DMS53 treated with DMSO at 0.1 percent for 48 hours (cell line): ENCODE results near the gene ENG.

Experiments used
- DNase-seq: peaks from one replicate; lab custom pipeline; 2025; ENCODE audit not compliant: unreplicated experiment; lab: John Stamatoyannopoulos, UW

Gene ENG

GRCh38 chr9:127778280-127779135, 76.0 kb downstream of the ENG start, which contains the start of gene SH2D3C:
SH2D3C (minus strand) TSS chr9:127778666; CDS start chr9:127778627, 39 bp downstream.
- DNase-seq: no peak

GRCh38 chr9:127777368-127777980, 77.0 kb downstream of the ENG start:
- DNase-seq: no peak

DNA sequence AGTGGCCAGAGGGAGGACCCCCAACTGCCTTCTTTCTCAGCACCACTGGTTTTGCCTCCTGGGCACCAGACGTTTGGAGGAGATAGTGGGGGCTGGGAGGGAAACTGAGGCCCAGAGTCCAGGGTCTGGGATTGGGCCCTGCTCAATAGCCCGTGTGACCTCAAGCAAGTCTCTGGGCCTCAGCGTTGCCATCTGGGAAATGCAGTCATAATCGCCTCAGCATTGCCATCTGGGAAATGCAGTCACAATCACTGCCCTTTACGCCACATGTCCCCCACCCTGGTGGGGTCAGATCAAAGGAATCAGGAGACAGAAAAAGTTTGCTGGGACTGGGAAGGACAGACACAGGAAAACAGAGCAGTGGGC, 77.6 kb downstream of the ENG start:
- DNase-seq: no peak

DNA sequence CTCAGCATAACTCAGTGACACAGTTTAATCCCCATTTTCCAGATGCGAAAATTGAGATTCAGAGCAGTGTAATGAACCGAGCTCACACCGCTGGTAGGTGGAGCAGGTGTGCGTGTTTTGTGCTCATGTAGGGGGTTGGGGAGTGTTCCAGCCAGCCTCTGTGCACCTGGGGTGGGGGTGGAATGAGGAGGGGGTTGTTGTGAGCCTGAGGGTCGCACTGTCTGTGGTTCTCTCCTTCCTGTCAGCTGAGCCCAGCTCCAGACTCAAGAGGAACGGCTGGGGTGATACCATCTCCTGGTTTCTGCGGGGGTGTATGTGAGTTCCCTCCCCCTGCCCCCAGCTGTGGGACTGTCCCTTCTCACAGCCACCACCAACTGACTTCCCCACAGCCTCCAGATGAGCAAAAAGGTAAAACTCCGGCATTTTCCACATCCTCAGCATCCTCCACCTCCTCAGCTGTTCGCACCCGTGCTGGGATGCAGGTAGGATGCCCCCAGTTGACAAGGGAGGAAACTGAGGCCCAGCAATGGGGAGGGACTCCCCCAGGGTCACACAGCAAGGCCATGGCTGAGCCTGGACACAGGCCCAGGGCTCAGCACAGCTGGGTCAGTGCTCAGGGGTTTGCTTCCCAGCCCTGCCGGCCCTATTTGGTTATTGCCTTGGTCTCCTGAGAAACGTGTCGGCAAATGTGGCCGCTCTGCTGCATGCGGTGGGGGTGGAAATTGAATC, 78.1 kb downstream of the ENG start:
- DNase-seq: no peak

DNA sequence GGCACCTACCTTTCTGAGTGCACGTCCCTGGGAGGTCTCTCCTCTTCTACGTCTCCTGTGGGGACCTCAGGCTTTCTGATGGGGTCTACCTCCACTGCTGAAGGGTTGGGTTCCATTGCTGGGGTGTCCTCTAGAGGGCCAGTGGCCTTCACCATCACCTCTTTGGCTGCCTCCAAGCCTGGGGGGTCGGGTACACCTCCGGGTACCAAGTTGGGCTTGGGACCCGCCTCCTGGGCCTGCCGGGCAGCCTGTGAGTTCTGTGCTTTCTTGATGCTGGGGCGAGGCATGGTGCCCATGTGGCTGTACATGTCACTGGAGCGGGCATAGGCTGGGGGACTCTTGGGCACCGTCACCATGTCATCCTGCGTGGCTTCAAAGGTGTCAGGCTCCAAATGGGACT, 80.5 kb downstream of the ENG start:
- DNase-seq: no peak

GRCh38 chr9:127773272-127773671, 81.2 kb downstream of the ENG start:
- no peak for DNase-seq

DNA sequence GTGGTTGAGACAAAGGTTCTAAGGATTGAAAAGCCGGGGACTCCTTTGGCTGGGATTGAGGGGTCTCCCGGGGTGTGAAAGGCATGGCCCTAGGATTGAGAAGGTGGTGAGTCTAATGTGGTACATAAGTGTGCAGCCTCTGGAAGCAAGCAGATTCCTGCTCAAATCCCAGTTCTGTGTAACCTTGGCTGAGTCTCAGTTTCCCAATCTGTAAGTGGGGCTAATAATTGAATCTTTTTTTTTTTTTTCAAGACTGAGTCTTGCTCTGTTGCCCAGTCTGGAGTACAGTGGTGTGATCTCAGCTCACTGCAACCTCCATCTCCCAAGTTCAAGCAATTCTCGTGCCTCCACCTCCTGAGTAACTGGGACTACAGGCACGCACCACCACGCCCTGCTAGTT, 81.9 kb downstream of the ENG start:
- DNase-seq: no peak

DNA sequence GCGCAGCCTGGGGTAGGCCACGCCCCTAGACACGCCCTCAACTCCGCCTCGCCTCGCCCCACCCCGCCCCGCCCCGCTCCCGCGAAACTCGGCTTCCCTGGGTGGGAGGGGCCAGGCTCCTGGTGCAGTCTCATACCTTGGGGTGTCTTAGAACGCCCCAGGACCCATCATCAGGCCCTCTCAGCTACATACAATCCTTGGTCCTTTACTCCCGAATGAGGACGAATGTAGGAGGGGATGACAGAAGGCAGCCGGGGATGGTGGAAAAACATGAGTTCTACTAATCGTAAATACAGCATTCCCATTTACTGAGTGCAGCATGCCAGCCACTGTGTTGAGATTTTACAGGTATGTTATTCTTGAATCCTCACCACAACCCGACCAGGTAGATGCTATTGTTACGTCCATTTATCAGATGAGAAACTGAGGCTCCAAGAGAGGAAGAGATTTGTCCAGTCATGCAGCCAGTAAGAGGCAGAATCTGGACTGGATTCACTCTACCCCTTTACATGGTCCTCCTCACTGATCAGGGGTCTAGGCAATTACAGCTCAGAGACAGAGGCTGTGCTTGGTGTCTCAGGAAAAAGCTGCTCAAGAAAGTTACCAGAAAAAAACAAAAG, 82.8 kb downstream of the ENG start:
- DNase-seq: no peak

DNA sequence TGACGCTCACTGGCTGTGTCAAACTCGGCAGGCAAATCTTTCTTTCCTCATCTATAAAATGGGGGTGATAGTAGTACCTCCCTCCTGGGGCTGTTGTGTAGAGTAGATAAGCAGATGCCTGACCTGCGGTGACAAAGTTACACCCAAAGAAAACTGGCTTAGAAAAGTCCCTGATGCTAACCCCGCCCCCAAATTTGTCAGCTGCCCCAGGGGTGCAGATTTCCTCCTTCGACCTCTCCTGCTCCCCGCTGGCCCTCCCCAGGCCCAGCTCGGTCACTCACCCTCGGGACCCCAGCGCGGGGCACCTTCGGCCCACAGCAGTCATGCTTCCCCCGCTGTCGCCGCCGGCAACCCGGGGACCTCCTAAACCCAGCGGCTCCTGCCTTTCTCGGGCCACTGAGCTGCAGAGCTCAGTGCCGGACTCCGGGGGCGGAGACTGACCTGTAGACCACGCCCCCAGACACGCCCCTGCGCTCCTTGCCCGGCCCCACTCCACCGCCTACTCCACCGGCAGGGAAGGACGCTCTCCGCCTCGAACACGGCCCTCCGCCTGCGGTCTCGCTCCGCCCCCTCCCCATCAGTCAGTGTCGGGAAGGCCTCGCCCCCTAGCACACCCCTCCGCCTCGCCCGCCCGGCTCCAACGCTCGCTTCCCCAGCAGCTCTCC, 83.4 kb downstream of the ENG start:
- DNase-seq: peak; percentile 95

- no peak for DNase-seq
These were observed 83.9 kb downstream of the ENG start for GRCh38 chr9:127770583-127770904.

DNA sequence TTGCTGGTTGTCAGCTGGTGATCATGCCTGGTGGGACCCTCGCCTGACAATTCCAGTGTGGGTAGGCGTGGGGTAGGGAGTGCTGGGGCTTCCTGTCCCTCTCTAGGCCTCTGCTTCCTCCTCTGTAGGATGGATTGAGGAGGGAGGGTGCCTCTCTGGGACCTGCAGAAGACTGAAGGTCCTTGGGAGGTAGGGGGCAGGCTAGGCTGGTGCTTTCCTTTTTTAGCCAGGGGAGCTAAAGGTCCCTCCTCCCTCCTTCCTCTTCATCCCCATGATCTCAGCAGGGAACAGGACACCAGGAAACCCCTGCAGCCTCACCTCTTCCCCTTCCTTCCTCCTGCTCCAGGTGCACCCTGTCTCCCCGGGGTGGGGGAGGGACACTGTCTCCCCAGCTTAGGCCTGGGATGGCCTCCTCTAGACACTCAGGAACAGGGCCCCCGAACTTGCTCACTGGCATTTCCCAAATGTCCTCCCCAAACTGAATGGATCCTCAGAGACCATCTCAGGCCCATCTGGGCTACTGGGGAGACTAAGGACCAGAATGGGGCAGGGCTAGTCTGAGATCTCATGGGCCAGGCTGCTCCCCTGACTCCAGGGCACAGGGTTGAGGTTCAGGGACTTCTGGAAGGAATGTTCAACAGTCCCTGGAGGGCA, 84.4 kb downstream of the ENG start:
- no peak for DNase-seq

- DNase-seq: no peak
These were observed 85.4 kb downstream of the ENG start for GRCh38 chr9:127769101-127769500.

DNA sequence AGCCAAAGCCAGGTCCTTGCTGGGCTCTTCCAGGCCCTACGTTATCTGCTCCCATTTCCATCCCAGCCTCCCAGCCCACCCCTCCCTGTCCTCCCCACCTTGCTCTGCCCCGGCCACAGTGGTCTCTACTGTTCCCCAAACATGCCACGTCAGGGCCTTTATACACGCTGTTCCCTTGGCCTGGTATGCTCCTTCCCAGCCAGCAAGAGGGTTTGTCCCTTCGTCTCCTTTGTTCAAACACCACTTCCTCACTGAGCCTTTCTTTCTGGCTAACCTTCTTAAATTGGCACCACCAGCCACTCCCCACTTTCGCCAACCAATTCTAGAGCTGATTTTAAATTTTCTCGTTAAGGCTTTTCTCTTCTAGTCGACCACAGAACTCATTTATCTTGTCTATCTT, 85.8 kb downstream of the ENG start:
- no peak for DNase-seq

DNA sequence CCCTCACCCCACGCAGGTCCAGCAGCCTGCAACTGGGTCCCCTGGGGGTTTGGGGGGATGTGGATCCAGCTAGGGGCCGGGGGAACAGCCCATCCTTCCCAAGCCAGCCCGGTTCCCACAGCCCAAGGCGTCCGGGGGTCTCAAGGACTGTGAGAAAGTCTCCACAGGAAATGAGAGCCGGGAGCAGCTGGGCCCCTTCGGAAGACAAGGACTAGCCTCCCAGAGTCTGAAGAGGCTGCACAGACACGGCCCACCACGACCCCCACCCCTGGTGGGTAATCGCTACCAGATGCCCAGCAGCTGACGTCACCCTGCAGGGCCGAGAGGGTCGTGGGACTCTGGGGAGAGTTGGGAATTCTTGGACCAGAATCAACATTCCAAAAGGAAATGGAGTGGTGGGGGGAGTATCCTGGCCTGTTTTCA, 86.5 kb downstream of the ENG start:
- DNase-seq: no peak

GRCh38 chr9:127767410-127767809, 87.0 kb downstream of the ENG start:
- DNase-seq: no peak

- no peak for DNase-seq
These were observed 89.0 kb downstream of the ENG start for GRCh38 chr9:127765418-127765817.
